Thyroid gland (tissue), 4 donors: ENCODE measurements around the gene PODN. TPM values are rescaled to one million over a fixed set of nuclear protein-coding genes. Genes with fewer than 3 reads are reported as not detected.

Experiments used
- DNase-seq, 2 donors: peaks; one replicate each; pipeline ENCODE4 v3.0.0-alpha.2; 2019
- H3K27ac ChIP-seq, 3 donors: fragments of 200-600 bp; sonication (generic); 1 replicate in 2 of 3; 2 replicates in 1 of 3; pipeline ENCODE4 v1.5.1; 2016 to 2019; ENCODE audit warnings: mild to moderate bottlenecking in 1 of 3, moderate library complexity in 1 of 3
- H3K27me3 ChIP-seq: fragments of 200-600 bp; sonication (generic); one replicate; pipeline ENCODE4 v1.5.1; 2019
- H3K36me3 ChIP-seq, 2 donors: fragments of 200-600 bp; sonication (generic); one replicate each; pipeline ENCODE4 v1.5.1; 2016 to 2019
- H3K4me1 ChIP-seq, 2 donors: fragments of 200-600 bp; sonication (generic); one replicate each; pipeline ENCODE4 v1.5.1; 2017 to 2019
- H3K4me3 ChIP-seq, 3 donors: fragments of 200-600 bp; sonication (generic); replicated peaks in 1 of 3; 1 replicate in 2 of 3; 2 replicates in 1 of 3; pipeline ENCODE4 v1.5.1; 2016; ENCODE audit warnings: mild to moderate bottlenecking in 1 of 3
- H3K9me3 ChIP-seq: fragments of 200-600 bp; sonication (generic); one replicate; pipeline ENCODE4 v1.5.1; 2017
- CTCF ChIP-seq, 6 experiments: fragments of 200-600 bp in 3 of 6; fragments of 450-650 bp in 3 of 6; sonication (generic) in 3 of 6; IDR thresholded peaks; one replicate each; pipeline ENCODE4 v1.5.1; 2016 to 2019; ENCODE audit warnings: antibody characterized with exemption in 6 of 6, mild to moderate bottlenecking in 2 of 6, inconsistent platforms in 1 of 6, moderate library complexity in 1 of 6
- POLR2A ChIP-seq, 2 donors: fragments of 450-650 bp; IDR thresholded peaks; one replicate each; pipeline ENCODE4 v1.6.1; 2017; ENCODE audit warnings: antibody characterized with exemption in 2 of 2, mild to moderate bottlenecking in 2 of 2, moderate library complexity in 1 of 2
- WGBS, 2 donors: methylation state at CpG; one replicate each; pipeline ENCODE4 v1.1.5; 2017; 5-methylcytosine and 5-hydroxymethylcytosine counted together
- intact Hi-C: fragments of 100-400 bp; cut with DNase I; formaldehyde crosslinking; loops from one replicate; pipeline ENCODE4 v1.15.1; 2023
- total RNA-seq, 4 donors: library from RNA; depleted of rRNA; stranded (reverse); fragments of >200 nt; gene quantifications; one replicate each; pipeline ENCODE4 v1.2.3, GENCODE V29; 2016

Gene PODN
- total RNA-seq, 4 donors from 2014 or later, result 80.8 to 125 (median 101) TPM

GRCh38 chr1:53069663-53070327 lies 7.8 kb downstream of the PODN start:
- Histone ChIP-seq H3K9me3 (no peaks in the 10 kb centered on the region), H3K4me3 (no peak overlapping the region), H3K4me1 (no peaks in the 10 kb centered on the region), H3K36me3 (no peaks in the 10 kb centered on the region), H3K27ac (no peak overlapping the region), H3K27me3 (no peaks in the 10 kb centered on the region)
- TF ChIP-seq CTCF (IDR thresholded peaks at IDR 0.05) (no peak), POLR2A (IDR thresholded peaks at IDR 0.05) (no peak)
- DNase-seq, result no peak
- 89 to 94% methylated on average over 2 to 20 of the region's 31 CpGs for WGBS, 2 donors
- intact Hi-C loops, result no loop called here

GRCh38 chr1:53070621-53071020 lies 8.6 kb downstream of the PODN start:
- TF ChIP-seq CTCF (IDR thresholded peaks at IDR 0.05), result no peak
- no peak for TF ChIP-seq POLR2A (IDR thresholded peaks at IDR 0.05)
- 97 to 100% methylated on average over 4 to 10 of the region's 12 CpGs for WGBS, 2 donors

GRCh38 chr1:53071167-53071865 lies 9.3 kb downstream of the PODN start:
- no peak for DNase-seq
- intact Hi-C loops, result no loop called here
- H3K4me3 ChIP-seq, result no peak overlapping the region
- no peaks in the 10 kb centered on the region for H3K9me3 ChIP-seq
- WGBS, 2 donors, result 88 to 90% methylated on average over 11 to 16 of the region's 17 CpGs
- no peaks in the 10 kb centered on the region for H3K4me1 ChIP-seq
- H3K27me3 ChIP-seq, result no peaks in the 10 kb centered on the region
- TF ChIP-seq CTCF (IDR thresholded peaks at IDR 0.05), result no peak
- H3K27ac ChIP-seq, result no peak overlapping the region
- H3K36me3 ChIP-seq, result no peaks in the 10 kb centered on the region

More at GRCh38 chr1:53070621-53071020, 8.6 kb downstream of the PODN start:
- no peaks in the 10 kb centered on the region for H3K4me1 ChIP-seq
- H3K36me3 ChIP-seq, result no peaks in the 10 kb centered on the region
- no peaks in the 10 kb centered on the region for H3K27me3 ChIP-seq
- H3K4me3 ChIP-seq, result no peak overlapping the region
- H3K27ac ChIP-seq, result no peak overlapping the region
- DNase-seq, result no peak
- H3K9me3 ChIP-seq, result no peaks in the 10 kb centered on the region
- intact Hi-C loops, result no loop called here

- Histone ChIP-seq H3K27ac (no peak overlapping the region), H3K4me1 (no peaks in the 10 kb centered on the region), H3K27me3 (no peaks in the 10 kb centered on the region), H3K9me3 (no peaks in the 10 kb centered on the region), H3K36me3 (no peaks in the 10 kb centered on the region), H3K4me3 (no peak overlapping the region)
- TF ChIP-seq POLR2A (IDR thresholded peaks at IDR 0.05) (no peak), CTCF (IDR thresholded peaks at IDR 0.05) (no peak)
- DNase-seq, result no peak
- WGBS, 2 donors, result 94 to 99% methylated on average over 1 of the region's 1 CpG
- intact Hi-C loops, result no loop called here
Measured at GRCh38 chr1:53071915-53072314, 9.9 kb downstream of the PODN start.

- no peak for DNase-seq
- Histone ChIP-seq H3K36me3 (no peaks in the 10 kb centered on the region), H3K4me3 (no peak overlapping the region), H3K27me3 (no peaks in the 10 kb centered on the region), H3K27ac (no peak overlapping the region), H3K4me1 (no peaks in the 10 kb centered on the region), H3K9me3 (no peaks in the 10 kb centered on the region)
- no peak for TF ChIP-seq CTCF (IDR thresholded peaks at IDR 0.05)
- no peak for TF ChIP-seq POLR2A (IDR thresholded peaks at IDR 0.05)
- intact Hi-C loops, result no loop called here
- 90 to 97% methylated on average over 7 of the region's 7 CpGs for WGBS, 2 donors
Measured at GRCh38 chr1:53073287-53073686, 11.3 kb downstream of the PODN start.
